OCI-M1 (cell line): ENCODE measurements around the gene BRD3OS.

Source experiments
- DNase-seq: peaks from one replicate; lab custom pipeline; 2025; lab: John Stamatoyannopoulos, UW

Gene BRD3OS

GRCh38 chr9:134024828-134025605 is at the start of gene BRD3OS:
BRD3OS (plus strand) TSS chr9:134025481; CDS start chr9:134026748, 1,267 bp downstream.
- peak; percentile 98 for DNase-seq

GRCh38 chr9:133975511-133975910 is 49.8 kb upstream of the BRD3OS start:
- no peak for DNase-seq

- no peak for DNase-seq
These were observed 49.0 kb upstream of the BRD3OS start for GRCh38 chr9:133976191-133976861.

GRCh38 chr9:133976887-133977286 is 48.4 kb upstream of the BRD3OS start:
- DNase-seq: no peak

- DNase-seq: no peak
These were observed 47.7 kb upstream of the BRD3OS start for GRCh38 chr9:133977421-133978201.

GRCh38 chr9:133978226-133978898 is 46.9 kb upstream of the BRD3OS start:
- DNase-seq: no peak

- DNase-seq: no peak
These were observed 46.4 kb upstream of the BRD3OS start for GRCh38 chr9:133978899-133979272.

GRCh38 chr9:133979273-133979920 is 45.9 kb upstream of the BRD3OS start:
- DNase-seq: no peak

GRCh38 chr9:133979921-133980863 is 45.1 kb upstream of the BRD3OS start:
- no peak for DNase-seq

- no peak for DNase-seq
These were observed 44.3 kb upstream of the BRD3OS start for GRCh38 chr9:133980864-133981588.

- DNase-seq: no peak
These were observed 43.7 kb upstream of the BRD3OS start for GRCh38 chr9:133981589-133981957.

GRCh38 chr9:133981958-133982681 is 43.2 kb upstream of the BRD3OS start:
- DNase-seq: no peak

- DNase-seq: no peak
These were observed 42.1 kb upstream of the BRD3OS start for GRCh38 chr9:133982971-133983720.

GRCh38 chr9:133986061-133986460 is 39.2 kb upstream of the BRD3OS start:
- DNase-seq: no peak

GRCh38 chr9:133986774-133987445 is 38.4 kb upstream of the BRD3OS start:
- no peak for DNase-seq

GRCh38 chr9:133987446-133987788 is 37.9 kb upstream of the BRD3OS start:
- no peak for DNase-seq

GRCh38 chr9:133987946-133988665 is 37.2 kb upstream of the BRD3OS start:
- no peak for DNase-seq
